Astrocyte of the cerebellum (primary cell): ENCODE results near the gene XPO4.
"Not testable (repeated sequence)": the region's sequence is repeated elsewhere in the genome, so short reads cannot be mapped to it uniquely, and the experiment has no call there.

Experiments used
- DNase-seq: peaks from one replicate; pipeline ENCODE4 v3.0.0-alpha.2; 2011; ENCODE audit warnings: low read depth
- H3K4me3 ChIP-seq: 2 replicates; pipeline ENCODE4 v1.5.1; 2011; ENCODE audit warnings: mild to moderate bottlenecking, low read depth, low read length, moderate library complexity
- in situ Hi-C: cut with HindIII; loops from 2 replicates; pipeline ENCODE4 v1.10.0; 2017; ENCODE audit warnings: low sequenced_read_pairs
- TF ChIP-seq, protein P1 (sequence below): IDR thresholded peaks from 2 replicates; pipeline ENCODE4 v1.5.1; 2012; ENCODE audit warnings: low read length, low read depth, moderate library complexity, mild to moderate bottlenecking; ENCODE audit errors: missing control alignments

Gene XPO4

DNA sequence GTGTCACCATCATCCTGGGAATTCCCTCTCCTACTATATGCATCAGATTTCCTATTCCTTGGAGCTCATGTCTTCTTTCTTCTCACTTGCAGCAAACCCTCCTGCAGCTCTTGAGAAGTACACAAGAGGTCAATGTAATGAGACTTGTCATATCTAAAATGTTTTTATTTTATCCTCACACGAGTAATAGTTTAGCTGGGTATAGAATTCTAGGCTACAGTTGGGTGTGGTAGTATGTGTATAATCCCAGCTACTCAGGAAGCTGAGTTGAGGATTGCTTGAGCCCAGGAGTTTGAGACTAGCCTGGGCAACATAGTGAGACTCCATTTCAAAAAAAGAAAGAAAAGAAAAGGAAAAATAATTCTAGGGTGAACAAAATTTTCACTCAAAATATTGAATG lies 153.2 kb downstream of the XPO4 start:
- no peak for DNase-seq
- TF ChIP-seq, protein P1, sequence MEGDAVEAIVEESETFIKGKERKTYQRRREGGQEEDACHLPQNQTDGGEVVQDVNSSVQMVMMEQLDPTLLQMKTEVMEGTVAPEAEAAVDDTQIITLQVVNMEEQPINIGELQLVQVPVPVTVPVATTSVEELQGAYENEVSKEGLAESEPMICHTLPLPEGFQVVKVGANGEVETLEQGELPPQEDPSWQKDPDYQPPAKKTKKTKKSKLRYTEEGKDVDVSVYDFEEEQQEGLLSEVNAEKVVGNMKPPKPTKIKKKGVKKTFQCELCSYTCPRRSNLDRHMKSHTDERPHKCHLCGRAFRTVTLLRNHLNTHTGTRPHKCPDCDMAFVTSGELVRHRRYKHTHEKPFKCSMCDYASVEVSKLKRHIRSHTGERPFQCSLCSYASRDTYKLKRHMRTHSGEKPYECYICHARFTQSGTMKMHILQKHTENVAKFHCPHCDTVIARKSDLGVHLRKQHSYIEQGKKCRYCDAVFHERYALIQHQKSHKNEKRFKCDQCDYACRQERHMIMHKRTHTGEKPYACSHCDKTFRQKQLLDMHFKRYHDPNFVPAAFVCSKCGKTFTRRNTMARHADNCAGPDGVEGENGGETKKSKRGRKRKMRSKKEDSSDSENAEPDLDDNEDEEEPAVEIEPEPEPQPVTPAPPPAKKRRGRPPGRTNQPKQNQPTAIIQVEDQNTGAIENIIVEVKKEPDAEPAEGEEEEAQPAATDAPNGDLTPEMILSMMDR: no peak
- H3K4me3 ChIP-seq: no peak overlapping the region
- in situ Hi-C loops: no loop called here

DNA sequence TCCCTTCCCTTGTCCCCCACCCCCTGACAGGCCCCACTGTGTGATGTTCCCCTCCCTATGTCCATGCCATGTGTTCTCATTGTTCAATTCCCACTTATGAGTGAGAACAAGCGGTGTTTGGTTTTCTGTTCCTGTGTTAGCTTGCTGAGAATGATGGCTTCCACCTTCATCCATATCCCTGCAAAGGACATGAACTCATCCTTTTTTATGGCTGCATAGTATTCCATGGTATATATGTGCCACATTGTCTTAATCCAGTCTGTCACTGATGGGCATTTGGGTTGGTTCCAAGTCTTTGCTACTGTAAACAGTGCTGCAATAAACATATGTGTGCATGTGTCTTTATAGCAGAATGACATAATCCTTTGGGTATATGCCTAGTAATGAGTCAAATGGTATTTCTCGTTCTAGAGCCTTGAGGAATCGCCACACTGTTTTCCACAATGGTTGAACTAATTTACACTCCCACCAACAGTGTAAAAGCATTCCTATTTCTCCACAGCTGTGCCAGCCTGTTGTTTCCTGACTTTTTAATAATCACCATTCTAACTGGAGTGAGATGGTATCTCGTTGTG lies 158.6 kb downstream of the XPO4 start:
- in situ Hi-C loops, DNase-seq, H3K4me3 ChIP-seq: not testable (repeated sequence)

- in situ Hi-C loops: no loop called here
- no peak for DNase-seq
- no peak overlapping the region for H3K4me3 ChIP-seq
- TF ChIP-seq, protein P1: no peak
These were observed 162.5 kb downstream of the XPO4 start for GRCh38 chr13:20740021-20740420.

DNA sequence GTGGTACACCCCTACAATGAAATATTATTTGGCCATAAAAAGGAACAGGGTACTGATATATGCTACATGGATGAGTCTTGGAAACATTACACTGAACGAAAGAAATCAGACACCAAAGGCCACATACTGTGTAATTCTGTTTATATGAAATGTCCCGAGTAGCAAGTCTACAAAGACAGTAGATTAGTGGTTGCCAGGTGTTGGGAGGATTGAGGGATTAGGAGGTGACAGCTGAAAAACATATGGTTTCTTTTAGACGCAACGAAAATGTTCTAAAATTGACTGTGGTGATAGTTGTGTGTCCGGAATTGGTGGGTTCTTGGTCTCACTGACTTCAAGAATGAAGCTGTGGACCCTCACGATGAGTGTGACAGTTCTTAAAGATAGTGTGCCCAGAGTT lies 163.9 kb downstream of the XPO4 start:
- in situ Hi-C loops: no loop called here
- TF ChIP-seq, protein P1: no peak
- H3K4me3 ChIP-seq: no peak overlapping the region
- no peak for DNase-seq

DNA sequence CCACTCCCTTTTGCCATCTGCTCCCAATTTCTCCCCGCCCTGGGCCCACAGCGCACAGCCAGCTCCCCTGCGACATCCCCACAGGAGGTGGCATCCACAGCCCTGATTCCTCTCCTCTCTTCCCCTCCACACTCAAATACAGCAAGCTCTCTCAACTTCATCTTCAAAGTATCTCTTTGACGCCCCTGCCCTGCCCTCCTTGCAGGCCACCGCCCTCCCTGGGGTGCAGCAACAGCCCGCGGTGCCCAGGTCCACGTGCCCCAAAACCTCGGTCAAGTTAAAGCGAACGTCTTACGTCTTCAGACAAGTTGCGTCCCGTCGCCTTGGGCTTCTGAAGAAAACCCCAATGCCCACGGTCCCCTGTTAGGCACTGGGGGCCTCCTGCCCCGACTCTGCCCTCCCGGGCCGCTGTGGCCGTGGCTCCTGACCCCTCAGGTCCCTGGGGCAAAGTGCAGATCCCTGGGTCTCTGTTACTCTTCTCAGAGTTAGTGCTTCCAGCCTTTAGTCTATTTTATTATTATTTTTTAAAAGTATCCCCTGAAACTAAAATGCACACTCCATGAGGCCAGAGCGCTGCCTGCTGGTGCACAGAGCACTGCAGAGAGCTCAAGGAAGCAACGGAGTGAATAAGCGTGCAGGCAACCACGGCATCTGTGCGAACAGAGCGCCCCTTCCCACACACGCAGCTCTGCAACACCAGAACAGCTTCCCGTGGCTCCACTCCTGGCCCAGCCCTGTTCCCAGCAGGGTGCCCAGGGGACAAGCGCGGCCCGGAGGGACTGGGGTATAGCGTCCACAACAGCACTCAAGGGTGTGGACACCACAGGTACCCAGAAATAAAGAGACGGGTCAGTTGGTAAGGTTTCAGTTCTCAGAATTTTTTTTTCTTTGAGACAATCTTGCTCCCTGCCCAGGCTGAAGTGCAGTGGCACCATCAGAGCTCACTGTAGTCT lies 172.6 kb downstream of the XPO4 start:
- H3K4me3 ChIP-seq: no peak overlapping the region
- in situ Hi-C loops: no loop called here
- TF ChIP-seq, protein P1: no peak
- no peak for DNase-seq

- no peak overlapping the region for H3K4me3 ChIP-seq
- in situ Hi-C loops: no loop called here
- DNase-seq: no peak
- TF ChIP-seq, protein P1: no peak
These were observed 173.8 kb downstream of the XPO4 start for GRCh38 chr13:20728579-20729311.
